Psoas muscle (tissue), 8 donors: Measurements from ENCODE around the gene BRCA2. TPM values are rescaled to one million over a fixed set of nuclear protein-coding genes. Genes with fewer than 3 reads are reported as not detected.

Experiments used
- ATAC-seq, 4 donors: fragments of 200-7000 bp; cut with Tn5 transposase; one replicate each; pipeline ENCODE4 v1.9.1; 2020; ENCODE audit warnings: moderate library complexity in 3 of 4, mild to moderate bottlenecking in 2 of 4
- DNase-seq, 2 donors: peaks; one replicate each; pipeline ENCODE4 v3.0.0-alpha.2; 2020
- H3K27ac ChIP-seq: fragments of 200-600 bp; one replicate; pipeline ENCODE4 v1.8.0; 2022
- H3K27me3 ChIP-seq, 3 donors: fragments of 200-600 bp in 1 of 3; one replicate each; pipeline versions ENCODE4 v1.6.1 to v1.8.0; 2013 to 2022; ENCODE audit warnings: low read length in 2 of 3, mild to moderate bottlenecking in 2 of 3, moderate library complexity in 1 of 3; ENCODE audit not compliant: insufficient read depth in 3 of 3
- H3K36me3 ChIP-seq, 2 donors: fragments of 200-600 bp in 1 of 2; one replicate each; pipeline versions ENCODE4 v1.6.1 to v1.8.0; 2013 to 2022; ENCODE audit warnings: low read depth in 1 of 2, mild to moderate bottlenecking in 1 of 2, moderate library complexity in 1 of 2; ENCODE audit not compliant: insufficient read depth in 1 of 2
- H3K4me1 ChIP-seq: fragments of 200-600 bp; one replicate; pipeline ENCODE4 v1.8.0; 2022
- H3K4me3 ChIP-seq: fragments of 200-600 bp; one replicate; pipeline ENCODE4 v1.8.0; 2022; ENCODE audit warnings: mild to moderate bottlenecking
- H3K9me3 ChIP-seq: fragments of 200-600 bp; one replicate; pipeline ENCODE4 v1.8.0; 2022
- WGBS, 3 donors: extraction: QIAGEN DNeasy Blood & Tissue Kit; methylation state at CpG; one replicate each; pipeline versions ENCODE4 v1.1.6 to v1.1.7; 2013; 5-methylcytosine and 5-hydroxymethylcytosine counted together
- intact Hi-C, 2 donors: fragments of 100-400 bp; cut with DNase I; formaldehyde crosslinking; loops; one replicate each; pipeline versions ENCODE4 v1.11.0 to v1.14.2; 2022
- polyA plus RNA-seq, 3 donors: library from polyadenylated mRNA; stranded (reverse); fragments of 200-250 nt; gene quantifications; one replicate each; pipeline ENCODE4 v1.2.3, GENCODE V29; 2013
- total RNA-seq, 4 donors: library from RNA; stranded (reverse); fragmentation: NEBNext Ultra II Directional in 2 of 4; extraction: Animal tissue kit (Norgen Biotek cat#: 25700) in 2 of 4; gene quantifications; one replicate each; pipeline versions ENCODE4 v1.2.1 to v1.2.4, GENCODE V29; 2021 to 2023
- TF ChIP-seq, protein P1 (sequence below): fragments of 200-600 bp; IDR thresholded peaks from one replicate; pipeline ENCODE4 v1.8.0; 2022; ENCODE audit warnings: antibody characterized with exemption
- donor health status: healthy with polysubstance abuse.
- donor health status: DM: no; HTN: no; CAD: no; lungs with moderate emphysema.
- donor health status: Bipolar disorder and iron deficiency.
- donor health status: healthy.
- donor health status: DM: yes; HTN: yes; CAD: no.
- donor health status: DM: no; HTN: no; CAD: no.
- donor health status: DM: no; HTN: no; CAD: no.
- donor health status: DM: yes; HTN: yes; CAD: no.

BRCA2 gene
- total and polyA plus RNA-seq, 7 donors = 0.01 to 0.34 (median 0.11) TPM

DNA sequence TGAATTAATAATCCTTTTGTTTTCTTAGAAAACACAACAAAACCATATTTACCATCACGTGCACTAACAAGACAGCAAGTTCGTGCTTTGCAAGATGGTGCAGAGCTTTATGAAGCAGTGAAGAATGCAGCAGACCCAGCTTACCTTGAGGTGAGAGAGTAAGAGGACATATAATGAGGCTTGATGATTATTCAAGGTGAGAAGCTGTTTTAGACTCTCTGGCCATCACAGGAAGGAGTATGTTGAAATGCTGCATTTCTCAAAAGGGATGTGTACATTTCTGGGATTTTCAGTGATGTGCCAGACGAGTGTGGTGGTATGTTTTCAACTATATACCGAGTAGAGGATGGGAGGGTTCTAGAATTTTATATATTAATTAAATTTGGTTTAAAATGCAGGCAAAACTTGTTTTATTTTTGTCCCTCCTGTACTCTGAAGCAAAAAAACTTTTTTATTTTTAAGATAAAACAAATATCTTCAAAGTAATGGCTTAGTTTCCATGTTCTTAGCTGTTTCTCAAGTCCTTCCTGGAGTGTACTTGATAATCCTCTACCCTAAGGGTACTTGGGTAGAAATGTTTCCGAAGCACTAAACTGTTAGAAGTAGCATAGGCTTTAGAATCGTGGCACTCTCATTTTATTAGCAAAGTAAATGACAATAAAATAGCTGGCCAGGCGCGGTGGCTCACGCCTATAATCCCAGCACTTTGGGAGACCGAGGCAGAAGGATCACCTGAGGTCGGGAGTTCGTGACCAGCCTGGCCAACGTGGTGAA, 61.5 kb downstream of the BRCA2 start:
- Histone ChIP-seq H3K9me3 (no peaks in the 10 kb centered on the region), H3K27me3 (no peaks in the 10 kb centered on the region), H3K36me3 (no peaks in the 10 kb centered on the region), H3K4me3 (no peak overlapping the region), H3K4me1 (no peaks in the 10 kb centered on the region), H3K27ac (no peak overlapping the region)
- 94% methylated on average over 13 of the region's 13 CpGs for WGBS, 3 donors
- intact Hi-C loops = no loop called here
- no peak for DNase-seq
- TF ChIP-seq, protein P1, sequence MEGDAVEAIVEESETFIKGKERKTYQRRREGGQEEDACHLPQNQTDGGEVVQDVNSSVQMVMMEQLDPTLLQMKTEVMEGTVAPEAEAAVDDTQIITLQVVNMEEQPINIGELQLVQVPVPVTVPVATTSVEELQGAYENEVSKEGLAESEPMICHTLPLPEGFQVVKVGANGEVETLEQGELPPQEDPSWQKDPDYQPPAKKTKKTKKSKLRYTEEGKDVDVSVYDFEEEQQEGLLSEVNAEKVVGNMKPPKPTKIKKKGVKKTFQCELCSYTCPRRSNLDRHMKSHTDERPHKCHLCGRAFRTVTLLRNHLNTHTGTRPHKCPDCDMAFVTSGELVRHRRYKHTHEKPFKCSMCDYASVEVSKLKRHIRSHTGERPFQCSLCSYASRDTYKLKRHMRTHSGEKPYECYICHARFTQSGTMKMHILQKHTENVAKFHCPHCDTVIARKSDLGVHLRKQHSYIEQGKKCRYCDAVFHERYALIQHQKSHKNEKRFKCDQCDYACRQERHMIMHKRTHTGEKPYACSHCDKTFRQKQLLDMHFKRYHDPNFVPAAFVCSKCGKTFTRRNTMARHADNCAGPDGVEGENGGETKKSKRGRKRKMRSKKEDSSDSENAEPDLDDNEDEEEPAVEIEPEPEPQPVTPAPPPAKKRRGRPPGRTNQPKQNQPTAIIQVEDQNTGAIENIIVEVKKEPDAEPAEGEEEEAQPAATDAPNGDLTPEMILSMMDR = no peak
- ATAC-seq = no peak

DNA sequence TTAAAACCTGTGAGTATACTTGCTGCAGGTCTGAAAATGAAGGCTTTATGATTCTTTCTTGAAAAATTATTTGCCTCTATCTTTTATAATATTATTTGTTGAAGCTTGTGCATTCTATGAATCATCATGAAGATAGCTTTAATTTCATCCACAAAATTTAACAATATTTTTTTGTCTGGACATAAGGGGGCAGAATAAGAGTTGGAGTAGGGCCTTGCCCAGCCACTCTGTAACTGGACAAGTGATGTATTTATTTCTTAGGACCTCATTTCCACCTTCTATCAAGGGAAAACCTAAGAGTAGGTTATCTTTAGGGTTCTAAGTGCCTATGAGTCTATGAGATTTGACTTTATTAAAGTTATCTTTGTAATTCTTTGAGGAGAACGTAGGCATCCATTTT, 62.7 kb downstream of the BRCA2 start:
- H3K4me1 ChIP-seq = no peaks in the 10 kb centered on the region
- H3K36me3 ChIP-seq = no peaks in the 10 kb centered on the region
- DNase-seq (no peak), ATAC-seq (no peak)
- WGBS, 3 donors = 92 to 98% (median 97%) methylated on average over 1 of the region's 1 CpG
- H3K4me3 ChIP-seq = no peak overlapping the region
- intact Hi-C loops = no loop called here
- H3K9me3 ChIP-seq = no peaks in the 10 kb centered on the region
- H3K27me3 ChIP-seq = no peaks in the 10 kb centered on the region
- TF ChIP-seq, protein P1 = peak; percentile 4
- H3K27ac ChIP-seq = no peak overlapping the region

DNA sequence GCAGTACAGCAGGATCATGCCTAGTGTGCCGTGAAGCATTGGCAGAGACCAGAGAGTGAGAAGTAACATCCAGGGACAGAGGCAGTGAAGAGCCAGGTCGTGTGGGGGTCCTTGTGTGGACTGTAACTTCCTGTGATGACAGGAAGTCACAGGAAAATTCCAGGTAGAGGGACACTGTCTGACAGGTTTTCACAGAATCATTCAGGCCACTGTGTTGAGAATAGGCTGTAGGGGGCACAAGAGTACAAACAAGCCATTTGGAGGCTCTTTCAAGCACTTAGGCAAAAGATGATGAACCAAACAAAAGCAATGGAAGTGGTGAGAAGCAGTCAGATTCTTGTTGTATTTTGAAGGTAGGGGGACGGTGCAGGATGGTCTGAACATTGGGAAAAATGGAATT, 66.2 kb downstream of the BRCA2 start:
- Histone ChIP-seq H3K4me3 (no peak overlapping the region), H3K4me1 (no peaks in the 10 kb centered on the region), H3K27me3 (no peaks in the 10 kb centered on the region), H3K27ac (no peak overlapping the region), H3K9me3 (no peaks in the 10 kb centered on the region), H3K36me3 (no peaks in the 10 kb centered on the region)
- intact Hi-C loops = loop anchor here (1.0 to 10.0 kb wide), 3 partner anchors 196 to 263 kb away; no protein-coding TSS in a partner anchor
- DNase-seq = no peak
- peak in 2 of 4 donors; percentile 45 to 71 for ATAC-seq
- WGBS, 3 donors = 67 to 74% (median 73%) methylated on average over 3 of the region's 3 CpGs
- TF ChIP-seq, protein P1 = peak; percentile 56

DNA sequence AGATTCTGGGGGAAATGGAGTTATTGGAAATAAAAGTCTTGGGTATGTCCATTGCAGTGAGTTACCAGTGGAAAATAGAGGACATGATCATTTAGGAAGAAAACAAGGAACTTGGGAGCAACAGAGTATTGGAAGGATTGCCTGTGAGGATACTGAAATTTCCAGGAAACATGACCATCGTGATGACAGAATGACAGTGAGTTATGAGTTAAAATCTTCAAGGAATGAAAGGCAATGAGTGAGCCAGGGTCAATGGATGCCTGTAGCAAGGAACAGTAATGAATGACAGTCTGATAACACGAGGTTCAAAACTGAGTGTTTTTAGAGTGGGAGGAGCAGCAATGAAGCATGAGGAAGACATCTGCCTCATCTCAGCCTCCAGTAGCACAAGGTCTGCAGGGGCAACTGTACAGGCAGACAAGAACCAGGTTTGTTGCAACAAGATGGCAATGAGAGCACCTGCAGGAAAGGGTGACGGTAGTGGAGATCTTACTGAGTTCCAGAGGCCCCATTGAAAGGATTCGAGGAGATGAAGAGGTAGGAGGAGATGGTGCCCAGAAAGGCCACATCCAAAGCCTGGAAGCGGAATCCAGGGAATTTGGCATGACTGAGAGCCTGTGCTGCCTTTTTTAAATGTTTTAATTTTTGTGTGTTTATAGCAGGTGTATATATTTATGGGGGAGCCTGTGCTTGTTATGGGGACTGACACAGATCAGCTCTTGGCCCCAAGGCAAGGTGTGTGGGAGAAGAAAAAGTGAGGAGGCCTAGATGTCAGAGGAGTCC, 68.7 kb downstream of the BRCA2 start:
- Histone ChIP-seq H3K27ac (no peak overlapping the region), H3K4me1 (no peaks in the 10 kb centered on the region), H3K4me3 (no peak overlapping the region), H3K36me3 (no peaks in the 10 kb centered on the region), H3K9me3 (no peaks in the 10 kb centered on the region), H3K27me3 (no peaks in the 10 kb centered on the region)
- intact Hi-C loops = loop anchor here (5.0 to 10.0 kb wide), 2 partner anchors 193 to 261 kb away; no protein-coding TSS in a partner anchor
- no peak for ATAC-seq
- TF ChIP-seq, protein P1 = no peak
- DNase-seq = no peak
- WGBS, 3 donors = 79 to 83% (median 80%) methylated on average over 5 of the region's 5 CpGs
